A673 (cell line): Measurements from ENCODE around the gene SDK1.

Experiments
- EZH2 ChIP-seq: fragments of 200-600 bp; sonication (generic); IDR thresholded peaks from 2 replicates; pipeline ENCODE4 v1.6.1; 2017; ENCODE audit warnings: borderline replicate concordance, low read depth, mild to moderate bottlenecking, mixed read lengths, antibody characterized with exemption, low read length; ENCODE audit not compliant: poor library complexity, severe bottlenecking
- TF ChIP-seq, protein P1 (sequence below): fragments of 300-800, 200-600 bp; sonication (generic); conservative IDR thresholded peaks from 2 replicates; pipeline ENCODE4 v1.5.1; 2017; ENCODE audit warnings: low read depth, mild to moderate bottlenecking, antibody characterized with exemption, low read length, moderate library complexity, mixed read lengths

DNA sequence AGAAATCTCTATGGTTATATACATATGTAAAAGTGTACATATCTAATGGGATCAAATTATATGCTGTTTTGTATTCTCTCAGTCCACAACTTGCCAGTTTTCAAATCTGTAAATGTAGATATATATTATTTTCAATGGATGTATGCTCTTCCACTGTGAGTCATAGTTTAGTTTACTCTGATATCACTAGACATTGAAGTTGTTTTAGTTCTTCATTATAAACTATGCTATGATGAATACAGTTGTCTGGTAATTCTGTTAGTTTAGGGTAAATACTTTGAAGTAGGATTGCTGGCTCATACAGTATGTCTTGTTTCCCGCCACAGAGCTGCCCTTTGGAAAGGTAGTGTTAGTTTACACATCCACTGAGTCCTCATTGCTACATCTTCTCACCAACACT is 25.2 kb downstream of the SDK1 start:
- TF ChIP-seq, protein P1, sequence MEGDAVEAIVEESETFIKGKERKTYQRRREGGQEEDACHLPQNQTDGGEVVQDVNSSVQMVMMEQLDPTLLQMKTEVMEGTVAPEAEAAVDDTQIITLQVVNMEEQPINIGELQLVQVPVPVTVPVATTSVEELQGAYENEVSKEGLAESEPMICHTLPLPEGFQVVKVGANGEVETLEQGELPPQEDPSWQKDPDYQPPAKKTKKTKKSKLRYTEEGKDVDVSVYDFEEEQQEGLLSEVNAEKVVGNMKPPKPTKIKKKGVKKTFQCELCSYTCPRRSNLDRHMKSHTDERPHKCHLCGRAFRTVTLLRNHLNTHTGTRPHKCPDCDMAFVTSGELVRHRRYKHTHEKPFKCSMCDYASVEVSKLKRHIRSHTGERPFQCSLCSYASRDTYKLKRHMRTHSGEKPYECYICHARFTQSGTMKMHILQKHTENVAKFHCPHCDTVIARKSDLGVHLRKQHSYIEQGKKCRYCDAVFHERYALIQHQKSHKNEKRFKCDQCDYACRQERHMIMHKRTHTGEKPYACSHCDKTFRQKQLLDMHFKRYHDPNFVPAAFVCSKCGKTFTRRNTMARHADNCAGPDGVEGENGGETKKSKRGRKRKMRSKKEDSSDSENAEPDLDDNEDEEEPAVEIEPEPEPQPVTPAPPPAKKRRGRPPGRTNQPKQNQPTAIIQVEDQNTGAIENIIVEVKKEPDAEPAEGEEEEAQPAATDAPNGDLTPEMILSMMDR = no peak
- TF ChIP-seq EZH2 = no peak
